ENCODE measurements around the gene NFRKB. TPM values are rescaled to one million over a fixed set of nuclear protein-coding genes. Genes with fewer than 3 reads are reported as not detected.

The NFRKB gene
- total RNA-seq, 3 donors from 2014 or later = 19.5 to 27.0 (median 23.7) TPM

GRCh38 chr11:129918361-129918760 is 23.0 kb upstream of the NFRKB start:
- intact Hi-C loops (cut with DNase I, micrococcal nuclease) = no loop called here
- Histone ChIP-seq H3K4me1 (ENCODE audit: low read depth) (no peaks in the 10 kb centered on the region), H3K36me3 (ENCODE audit: low read depth) (no peaks in the 10 kb centered on the region), H3K4me3 (no peak overlapping the region), H3K9me3 (no peaks in the 10 kb centered on the region)
- no peak for DNase-seq
- no peak for ATAC-seq
- TF ChIP-seq CTCF (IDR thresholded peaks at IDR 0.05) = no peak

- TF ChIP-seq CTCF (IDR thresholded peaks at IDR 0.05) = no peak
- ATAC-seq (no peak), DNase-seq (no peak)
- H3K4me3 ChIP-seq = no peak overlapping the region
- H3K4me1 ChIP-seq (ENCODE audit: low read depth) = no peaks in the 10 kb centered on the region
- intact Hi-C loops (cut with DNase I, micrococcal nuclease) = no loop called here
- H3K9me3 ChIP-seq = no peaks in the 10 kb centered on the region
- no peaks in the 10 kb centered on the region for H3K36me3 ChIP-seq (ENCODE audit: low read depth)
Measured at GRCh38 chr11:129917231-129917630, 21.9 kb upstream of the NFRKB start.

- intact Hi-C loops (cut with DNase I, micrococcal nuclease) = no loop called here
- no peaks in the 10 kb centered on the region for H3K36me3 ChIP-seq (ENCODE audit: low read depth)
- DNase-seq (no peak), ATAC-seq (no peak)
- no peak for TF ChIP-seq CTCF (IDR thresholded peaks at IDR 0.05)
- no peaks in the 10 kb centered on the region for H3K9me3 ChIP-seq
- H3K4me1 ChIP-seq (ENCODE audit: low read depth) = no peaks in the 10 kb centered on the region
- no peak overlapping the region for H3K4me3 ChIP-seq
Measured at GRCh38 chr11:129911298-129911697, 15.9 kb upstream of the NFRKB start.

GRCh38 chr11:129910360-129910759 is 15.0 kb upstream of the NFRKB start:
- ATAC-seq (no peak), DNase-seq (no peak)
- Histone ChIP-seq H3K36me3 (ENCODE audit: low read depth) (no peaks in the 10 kb centered on the region), H3K9me3 (no peaks in the 10 kb centered on the region), H3K4me1 (ENCODE audit: low read depth) (no peaks in the 10 kb centered on the region), H3K4me3 (no peak overlapping the region)
- no peak for TF ChIP-seq CTCF (IDR thresholded peaks at IDR 0.05)
- intact Hi-C loops (cut with DNase I, micrococcal nuclease) = no loop called here

- no peaks in the 10 kb centered on the region for H3K4me1 ChIP-seq (ENCODE audit: low read depth)
- ATAC-seq = no peak
- H3K4me3 ChIP-seq = no peak overlapping the region
- intact Hi-C loops (cut with DNase I, micrococcal nuclease) = no loop called here
- no peak for DNase-seq
- no peaks in the 10 kb centered on the region for H3K36me3 ChIP-seq (ENCODE audit: low read depth)
- no peak for TF ChIP-seq CTCF (IDR thresholded peaks at IDR 0.05)
- no peaks in the 10 kb centered on the region for H3K9me3 ChIP-seq
Measured at GRCh38 chr11:129905402-129905801, 10.0 kb upstream of the NFRKB start.

GRCh38 chr11:129896062-129896461 is 684 bp upstream of the NFRKB start:
- ATAC-seq (peak; percentile 1), DNase-seq (peak in 1 of 3 donors; percentile 24)
- intact Hi-C loops (cut with DNase I, micrococcal nuclease) = no loop called here
- Histone ChIP-seq H3K4me1 (ENCODE audit: low read depth) (peaks cover 12% of the 10 kb centered on the region), H3K36me3 (ENCODE audit: low read depth) (no peaks in the 10 kb centered on the region), H3K4me3 (peak overlapping the region; percentile 90), H3K9me3 (no peaks in the 10 kb centered on the region)
- no peak for TF ChIP-seq CTCF (IDR thresholded peaks at IDR 0.05)

Data from mucosa of descending colon (tissue), 3 donors.